Caco-2 (cell line): ENCODE results near the gene TTYH3. TPM values are rescaled to one million over a fixed set of nuclear protein-coding genes. Genes with fewer than 3 reads are reported as not detected.

Experiments
- BruUV-seq: library from RNA; stranded (reverse); fragments of 400-500 nt; replicated peaks from 2 replicates; lab custom pipeline; 2021; lab: Mats Ljungman, UMichigan
- CTCF ChIA-PET: fragments of 300-600 bp; sonication (Branson Sonifier 250); formaldehyde crosslinking; loops from one replicate; lab custom pipeline; 2022; ENCODE audit warnings: antibody characterized with exemption; lab: Charles Lee
- POLR2A ChIA-PET: fragments of 300-600 bp; sonication (Branson Sonifier 250); formaldehyde crosslinking; loops from one replicate; lab custom pipeline; 2022; ENCODE audit warnings: antibody characterized with exemption; lab: Charles Lee
- DNase-seq, 2 experiments: peaks; one replicate each; pipeline versions ENCODE4 v3.0.0 to v3.0.0-alpha.2; 2020 to 2022
- H3K27me3 ChIP-seq: replicated peaks from 2 replicates; pipeline ENCODE4 v1.6.0; 2011; ENCODE audit warnings: low read length; ENCODE audit not compliant: control insufficient read depth, insufficient read depth
- H3K36me3 ChIP-seq: 2 replicates; pipeline ENCODE4 v1.5.1; 2011; ENCODE audit warnings: low read length; ENCODE audit not compliant: control insufficient read depth, insufficient read depth
- H3K4me1 ChIP-seq: fragments of 250-450 bp; sonication (Bioruptor Pico); 2 replicates; pipeline ENCODE4 v1.5.1; 2020; ENCODE audit warnings: mild to moderate bottlenecking
- H3K4me3 ChIP-seq: 2 replicates; pipeline ENCODE4 v1.5.1; 2011; ENCODE audit warnings: low read depth, mild to moderate bottlenecking, control low read depth, low read length
- H3K9me3 ChIP-seq: fragments of 250-450 bp; sonication (Bioruptor Pico); 2 replicates; pipeline ENCODE4 v1.5.1; 2020; ENCODE audit warnings: mild to moderate bottlenecking, moderate library complexity
- H3K27ac Mint-ChIP-seq: one replicate; pipeline ENCODE4 v1.8.0; 2022; ENCODE audit warnings: mixed read lengths; ENCODE audit not compliant: unreplicated experiment
- H3K27me3 Mint-ChIP-seq: one replicate; pipeline ENCODE4 v1.8.0; 2022; ENCODE audit warnings: mixed read lengths; ENCODE audit not compliant: insufficient read depth, unreplicated experiment
- H3K36me3 Mint-ChIP-seq: one replicate; pipeline ENCODE4 v1.8.0; 2022; ENCODE audit warnings: mild to moderate bottlenecking, mixed read lengths; ENCODE audit not compliant: insufficient read depth, unreplicated experiment
- H3K4me1 Mint-ChIP-seq: one replicate; pipeline ENCODE4 v1.8.0; 2022; ENCODE audit warnings: low read depth, mixed read lengths; ENCODE audit not compliant: unreplicated experiment
- H3K4me3 Mint-ChIP-seq: one replicate; pipeline ENCODE4 v1.8.0; 2022; ENCODE audit warnings: mild to moderate bottlenecking, moderate library complexity, mixed read lengths; ENCODE audit not compliant: unreplicated experiment
- H3K9me3 Mint-ChIP-seq: one replicate; pipeline ENCODE4 v1.8.0; 2022; ENCODE audit warnings: mixed read lengths; ENCODE audit not compliant: unreplicated experiment
- CTCF ChIP-seq, 2 experiments: fragments of 200-600 bp in 1 of 2; IDR thresholded peaks; 1 replicate in 1 of 2; 2 replicates in 1 of 2; pipeline versions ENCODE4 v1.5.1 to v1.8.0; 2011 to 2022; ENCODE audit warnings: antibody characterized with exemption in 1 of 2, control low read depth in 1 of 2, inconsistent platforms in 1 of 2, low read depth in 1 of 2, low read length in 1 of 2, mild to moderate bottlenecking in 1 of 2, moderate library complexity in 1 of 2; ENCODE audit not compliant: insufficient read depth in 1 of 2, severe bottlenecking in 1 of 2, unreplicated experiment in 1 of 2
- intact Hi-C: fragments of 100-400 bp; cut with micrococcal nuclease; formaldehyde crosslinking; loops from one replicate; pipeline ENCODE4 v1.10.0; 2022; ENCODE audit not compliant: unreplicated experiment
- total RNA-seq: library from RNA; stranded (reverse); gene quantifications from 2 replicates; pipeline ENCODE4 v1.2.3, GENCODE V29; 2022

Gene TTYH3
- total RNA-seq, 1 experiment from 2014 or later: 57.3 TPM

- H3K4me3 ChIP-seq: no peak overlapping the region
- H3K9me3 ChIP-seq: no peaks in the 10 kb centered on the region
- no peaks in the 10 kb centered on the region for H3K4me1 Mint-ChIP-seq
- no peaks in the 10 kb centered on the region for H3K36me3 Mint-ChIP-seq
- BruUV-seq: no TSS peak
- no peak overlapping the region for H3K27ac Mint-ChIP-seq
- ChIA-PET CTCF (no interaction called here), POLR2A (no interaction called here)
- H3K9me3 Mint-ChIP-seq: no peaks in the 10 kb centered on the region
- H3K27me3 Mint-ChIP-seq: no peaks in the 10 kb centered on the region
- no peaks in the 10 kb centered on the region for H3K4me1 ChIP-seq
- intact Hi-C loops: no loop called here
- H3K4me3 Mint-ChIP-seq: no peak overlapping the region
- H3K27me3 ChIP-seq: no peaks in the 10 kb centered on the region
- H3K36me3 ChIP-seq: peaks cover 1% of the 10 kb centered on the region; the same call in 1 of the 2 replicates
- TF ChIP-seq CTCF (IDR thresholded peaks at IDR 0.05; ENCODE audit: insufficient read depth in 1 of 2, low read depth in 1 of 2, low read length in 1 of 2, severe bottlenecking in 1 of 2, unreplicated experiment in 1 of 2): no peak
- no peak for DNase-seq
Observed at GRCh38 chr7:2649139-2649838, 17.5 kb downstream of the TTYH3 start.

GRCh38 chr7:2649991-2650390, 18.2 kb downstream of the TTYH3 start:
- CTCF ChIA-PET: no interaction called here
- intact Hi-C loops: no loop called here
- H3K9me3 Mint-ChIP-seq: no peaks in the 10 kb centered on the region

GRCh38 chr7:2650451-2650850, 18.7 kb downstream of the TTYH3 start:
- CTCF ChIA-PET: no interaction called here
- no peaks in the 10 kb centered on the region for H3K27me3 Mint-ChIP-seq
- H3K4me3 ChIP-seq: no peak overlapping the region
- DNase-seq: no peak
- no TSS peak for BruUV-seq
- no peak for TF ChIP-seq CTCF (IDR thresholded peaks at IDR 0.05; ENCODE audit: insufficient read depth in 1 of 2, low read depth in 1 of 2, low read length in 1 of 2, severe bottlenecking in 1 of 2, unreplicated experiment in 1 of 2)
- no peaks in the 10 kb centered on the region for H3K4me1 ChIP-seq
- H3K36me3 ChIP-seq: peaks cover 1% of the 10 kb centered on the region; the same call in 1 of the 2 replicates
- H3K9me3 ChIP-seq: no peaks in the 10 kb centered on the region
- H3K36me3 Mint-ChIP-seq: no peaks in the 10 kb centered on the region
- H3K27ac Mint-ChIP-seq: no peak overlapping the region
- H3K4me1 Mint-ChIP-seq: no peaks in the 10 kb centered on the region
- no peak overlapping the region for H3K4me3 Mint-ChIP-seq
- H3K9me3 Mint-ChIP-seq: no peaks in the 10 kb centered on the region
- intact Hi-C loops: no loop called here
- H3K27me3 ChIP-seq: no peaks in the 10 kb centered on the region
- POLR2A ChIA-PET: no interaction called here

More at GRCh38 chr7:2649991-2650390, 18.2 kb downstream of the TTYH3 start:
- H3K27me3 Mint-ChIP-seq: no peaks in the 10 kb centered on the region
- H3K4me1 ChIP-seq: no peaks in the 10 kb centered on the region
- no peaks in the 10 kb centered on the region for H3K4me1 Mint-ChIP-seq
- H3K4me3 ChIP-seq: no peak overlapping the region
- BruUV-seq: no TSS peak
- POLR2A ChIA-PET: no interaction called here
- H3K9me3 ChIP-seq: no peaks in the 10 kb centered on the region
- H3K4me3 Mint-ChIP-seq: no peak overlapping the region
- H3K27ac Mint-ChIP-seq: no peak overlapping the region
- no peak for DNase-seq
- H3K36me3 ChIP-seq: peaks cover 1% of the 10 kb centered on the region; the same call in 1 of the 2 replicates
- TF ChIP-seq CTCF (IDR thresholded peaks at IDR 0.05; ENCODE audit: insufficient read depth in 1 of 2, low read depth in 1 of 2, low read length in 1 of 2, severe bottlenecking in 1 of 2, unreplicated experiment in 1 of 2): no peak
- no peaks in the 10 kb centered on the region for H3K27me3 ChIP-seq
- no peaks in the 10 kb centered on the region for H3K36me3 Mint-ChIP-seq
